HG02571 (cell line): ENCODE measurements around the gene ADAM22.

Experiments
- ATAC-seq: cut with Tn5 transposase; IDR thresholded peaks from one replicate; pipeline ENCODE4 v1.9.1; 2021; ENCODE audit warnings: mild to moderate bottlenecking, moderate library complexity; ENCODE audit not compliant: unreplicated experiment

The ADAM22 gene

DNA sequence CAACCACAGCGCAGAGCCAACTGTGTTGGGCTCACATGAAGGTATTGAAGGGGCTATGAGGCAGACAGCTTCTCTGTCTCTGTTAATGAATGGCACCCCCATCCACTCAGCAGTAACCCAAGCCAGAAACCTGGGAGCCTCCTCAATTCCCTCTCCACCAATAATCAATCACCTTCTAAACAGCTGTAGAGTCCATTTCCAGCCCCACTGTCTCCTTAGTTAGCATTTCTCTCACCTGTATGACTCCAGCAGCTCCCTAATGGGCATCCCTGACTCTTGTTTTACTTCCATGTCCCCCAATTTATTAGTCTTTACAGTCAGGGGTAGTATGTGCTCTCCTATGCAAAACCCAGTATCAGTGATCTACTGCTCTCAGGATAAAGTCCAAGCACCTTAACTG, 278.9 kb downstream of the ADAM22 start:
- no peak for ATAC-seq

- ATAC-seq, result no peak
Observed at GRCh38 chr7:88214456-88214855, 280.4 kb downstream of the ADAM22 start.

DNA sequence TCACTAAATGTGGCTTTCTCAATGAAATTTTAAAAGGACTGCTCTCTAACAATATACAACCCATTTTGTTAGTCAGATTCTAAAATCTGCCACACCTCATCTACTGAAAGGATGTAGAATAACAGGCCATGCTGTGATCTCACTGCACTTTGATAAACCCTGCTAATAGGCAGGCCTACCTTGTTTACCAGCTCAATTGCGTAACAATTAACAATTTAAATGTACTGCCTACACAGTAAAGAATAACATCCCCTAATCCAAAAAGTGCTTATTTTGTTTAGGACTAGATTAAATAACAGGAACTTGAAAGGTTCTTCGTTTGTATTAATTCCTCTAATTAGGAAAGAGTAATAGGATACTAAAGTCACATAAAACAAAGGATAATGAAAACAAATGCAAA, 281.2 kb downstream of the ADAM22 start:
- ATAC-seq, result no peak

DNA sequence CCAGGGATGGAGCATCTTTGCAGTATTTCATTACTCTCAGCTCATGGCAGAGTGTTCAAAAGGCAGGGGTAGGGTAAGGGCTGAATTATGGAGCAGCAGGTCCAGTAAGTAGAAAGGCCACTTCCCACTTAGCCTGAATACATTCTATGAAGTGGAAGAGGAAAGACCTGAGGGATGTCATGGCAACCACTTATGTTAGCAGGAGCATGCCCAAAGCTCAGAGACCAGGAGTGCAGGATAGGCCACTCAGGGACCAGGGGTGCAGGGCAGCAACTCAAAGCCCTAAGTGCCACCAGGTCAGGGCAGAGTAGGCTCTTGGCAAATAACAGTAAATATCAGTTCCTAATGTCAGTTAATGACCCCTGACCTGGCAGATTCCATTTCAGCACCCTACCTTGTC, 282.2 kb downstream of the ADAM22 start:
- no peak for ATAC-seq

DNA sequence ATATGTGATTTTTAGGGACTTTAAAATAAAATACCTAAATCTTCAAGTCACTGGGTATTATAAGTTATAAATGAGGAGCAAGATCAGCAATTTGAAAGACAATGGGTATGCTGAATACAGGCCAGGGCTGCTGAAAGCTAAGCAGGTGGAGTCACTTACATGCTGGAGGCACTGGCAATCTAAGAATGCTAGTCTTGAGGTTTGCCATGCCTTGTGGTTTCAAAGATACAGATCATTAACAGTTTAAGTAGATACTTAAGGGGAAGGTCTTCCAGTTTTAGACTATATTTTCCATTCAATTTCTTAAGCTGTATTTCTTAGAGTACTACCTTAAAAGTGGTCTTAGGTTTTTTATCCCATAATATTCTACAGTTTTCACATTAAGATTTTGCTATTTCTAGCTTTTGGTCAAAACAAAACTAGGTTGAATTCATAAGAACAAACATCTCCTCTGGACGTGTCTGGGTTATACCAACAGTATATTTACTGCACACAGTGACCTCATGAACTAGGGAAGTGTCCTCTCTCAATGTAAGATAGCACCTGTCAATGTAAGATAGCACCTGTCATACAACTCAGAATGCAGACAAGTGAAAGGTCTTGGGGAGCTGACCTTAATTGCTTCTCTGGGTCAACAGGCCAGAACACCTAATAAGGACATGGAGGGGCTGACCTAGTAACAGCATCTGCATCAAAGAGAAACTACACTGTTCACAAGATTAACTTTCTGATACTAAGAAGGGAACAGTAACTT, 283.8 kb downstream of the ADAM22 start:
- ATAC-seq, result peak; percentile 71

DNA sequence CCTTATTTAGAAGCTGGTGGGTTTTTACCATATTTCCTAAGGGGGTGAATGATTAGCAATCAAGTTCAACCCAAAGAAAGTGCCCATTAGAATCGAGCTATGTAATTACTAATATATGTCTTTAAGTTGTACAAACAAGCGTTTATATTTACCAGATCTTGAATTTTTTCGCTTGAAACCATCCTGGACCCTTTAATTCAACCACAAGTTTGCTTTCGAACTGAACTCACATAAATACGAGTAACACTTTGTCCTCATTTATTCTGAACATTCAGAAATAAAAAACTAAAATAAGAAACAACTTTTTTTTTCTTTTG, 284.3 kb downstream of the ADAM22 start:
- ATAC-seq, result no peak

GRCh38 chr7:88218836-88219605, 285.0 kb downstream of the ADAM22 start:
- ATAC-seq, result peak; percentile 27

DNA sequence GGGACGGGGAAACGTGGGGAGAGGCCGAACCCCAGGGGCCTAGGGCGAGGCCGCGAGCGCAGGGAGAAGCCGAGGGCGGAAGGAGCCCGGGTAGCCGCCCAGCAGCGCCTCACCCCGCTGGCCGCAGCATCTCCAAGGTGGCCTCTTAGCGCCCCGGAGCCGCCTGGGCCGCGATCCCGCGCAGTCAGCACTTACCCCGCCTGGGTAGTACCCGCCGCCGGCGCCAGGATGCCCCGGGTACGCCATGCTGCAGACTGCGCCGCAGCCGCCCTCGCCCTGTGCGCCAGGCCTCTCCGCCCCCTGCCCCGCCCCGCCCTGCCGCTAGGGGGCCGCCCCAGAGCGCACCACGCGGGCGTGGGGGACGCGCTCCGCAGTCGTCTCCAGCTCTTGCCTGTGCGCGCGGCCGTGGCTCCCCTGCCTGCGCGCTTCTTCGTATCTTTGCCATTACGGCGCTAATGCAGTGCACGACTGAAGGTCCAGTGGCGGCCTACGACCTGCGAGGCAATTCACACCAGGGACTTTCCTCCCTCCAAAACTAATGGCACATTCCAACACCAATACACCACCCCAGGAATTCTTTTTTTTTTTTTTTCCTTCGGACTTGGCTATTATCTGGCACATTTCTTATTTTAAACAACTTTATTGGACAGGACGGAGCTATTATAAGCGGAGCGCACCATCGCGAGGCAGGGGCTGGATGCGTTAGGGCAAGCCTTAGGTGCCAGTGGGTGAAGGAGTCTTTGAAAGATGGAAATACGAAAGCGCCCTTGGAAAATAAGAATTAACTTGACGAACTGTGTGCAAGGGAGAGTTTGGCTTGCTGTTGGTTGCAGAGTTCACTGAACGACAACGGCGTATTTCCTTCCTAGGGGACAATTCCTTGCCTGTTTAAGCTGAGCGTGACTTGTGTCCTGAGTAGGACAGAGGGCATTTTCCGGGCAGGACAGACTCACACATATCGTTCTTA, 286.0 kb downstream of the ADAM22 start, which contains the start of gene SRI:
Gene SRI, minus strand, starts transcription at position 258 of the 967 bp plus-strand sequence. Its CDS starts 12 bp downstream, at position 246.
- ATAC-seq, result peak; percentile 72

- ATAC-seq, result no peak
Observed at GRCh38 chr7:88223265-88223664, 289.2 kb downstream of the ADAM22 start.

DNA sequence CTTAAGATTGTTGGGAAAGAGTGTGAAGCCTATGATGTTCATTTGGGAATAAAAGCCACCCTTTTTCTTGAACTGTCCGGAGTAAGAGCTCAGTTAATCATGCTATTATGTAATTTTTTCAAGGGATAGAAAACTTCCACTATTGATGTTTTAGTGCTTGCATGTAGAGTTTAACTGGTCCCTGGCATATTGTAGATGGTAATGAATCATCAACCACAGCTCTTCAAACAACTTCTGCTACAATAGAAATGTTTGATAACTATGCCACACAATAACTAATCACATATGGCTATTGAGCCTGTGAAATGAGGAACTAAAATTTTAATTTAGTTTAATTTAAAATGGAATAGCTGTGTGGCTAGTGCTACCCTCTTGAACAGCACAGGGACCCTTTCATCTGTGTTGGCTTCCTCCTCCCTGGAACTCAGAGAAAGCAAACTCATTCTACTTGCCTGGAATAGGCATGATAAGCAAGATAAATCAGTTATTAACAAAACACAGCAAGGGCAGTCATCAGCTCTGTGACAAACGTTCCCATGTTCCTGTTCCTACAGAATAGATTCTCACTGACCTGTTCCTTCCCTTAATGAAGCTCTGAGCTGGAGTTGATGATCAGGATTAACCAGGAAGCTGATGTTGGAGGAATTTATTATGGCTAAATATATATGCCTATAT, 290.7 kb downstream of the ADAM22 start:
- ATAC-seq, result no peak

- no peak for ATAC-seq
Observed at GRCh38 chr7:88226201-88226600, 292.1 kb downstream of the ADAM22 start.

GRCh38 chr7:88226886-88227516, 292.9 kb downstream of the ADAM22 start:
- ATAC-seq, result no peak

DNA sequence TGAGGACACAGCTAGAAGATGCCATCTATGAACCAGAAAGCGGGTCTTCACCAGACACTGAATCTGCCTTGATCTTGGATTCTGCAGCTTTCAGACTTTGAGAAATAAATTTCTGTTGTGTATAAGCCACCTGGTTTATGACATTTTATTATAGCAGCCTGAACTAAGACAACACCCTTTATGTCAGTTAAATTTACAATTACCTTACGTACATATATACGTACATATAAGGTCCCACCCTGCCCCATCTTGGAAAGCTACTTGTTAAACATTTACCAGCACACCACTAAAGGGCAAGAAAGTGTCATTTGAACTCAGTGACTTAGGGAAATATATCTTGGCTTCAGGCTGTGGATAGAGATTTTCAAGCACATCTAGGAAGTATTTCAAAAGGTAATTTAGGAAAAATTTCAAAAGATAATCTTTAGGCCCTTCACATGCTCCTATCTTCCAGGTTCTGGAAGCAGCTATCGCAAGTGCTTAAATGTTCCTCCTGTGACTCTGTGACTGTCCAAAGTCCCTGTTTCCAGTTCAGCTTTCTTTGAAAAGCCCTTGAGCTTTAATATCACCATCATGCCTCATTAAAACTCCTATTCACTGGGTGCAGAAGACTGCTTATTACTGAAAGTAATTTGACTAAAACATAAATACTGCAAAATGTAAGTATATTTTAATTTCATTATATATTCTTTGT, 295.4 kb downstream of the ADAM22 start:
- ATAC-seq, result no peak

- ATAC-seq, result no peak
Observed at GRCh38 chr7:88230646-88231045, 296.6 kb downstream of the ADAM22 start.

- ATAC-seq, result no peak
Observed at GRCh38 chr7:88233828-88234227, 299.8 kb downstream of the ADAM22 start.

DNA sequence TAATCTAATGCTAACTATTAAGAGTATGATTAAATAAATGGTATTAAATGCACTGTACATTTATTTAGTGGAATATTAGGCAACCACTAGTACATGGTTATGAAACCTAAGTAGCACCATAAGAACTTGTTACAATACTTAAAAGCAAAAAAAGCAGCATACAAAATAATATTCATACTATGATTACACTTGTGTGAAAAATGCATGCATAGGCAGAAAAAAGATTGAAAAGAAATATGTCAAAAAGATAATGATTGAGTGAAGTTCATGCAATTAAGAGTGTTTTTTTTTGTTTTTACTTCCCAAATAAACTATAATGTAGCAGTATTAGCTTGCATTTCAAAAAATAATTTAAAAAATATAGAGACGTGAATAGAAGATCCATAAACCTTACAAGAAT, 305.8 kb downstream of the ADAM22 start:
- ATAC-seq, result no peak

- no peak for ATAC-seq
Observed at GRCh38 chr7:88243345-88243909, 309.4 kb downstream of the ADAM22 start.

- ATAC-seq, result no peak
Observed at GRCh38 chr7:88244258-88244657, 310.2 kb downstream of the ADAM22 start.
